Tibial nerve (tissue), 4 donors: ENCODE results near the gene HMGXB4.

Experiments used
- EP300 ChIP-seq, 2 donors: sonication (generic); formaldehyde crosslinking; IDR thresholded peaks; one replicate each; pipeline ENCODE4 v1.6.1; 2017; ENCODE audit warnings: antibody characterized with exemption in 2 of 2, mild to moderate bottlenecking in 1 of 2
- POLR2A ChIP-seq, 2 donors: fragments of 450-650 bp; IDR thresholded peaks; one replicate each; pipeline ENCODE4 v1.6.1; 2017; ENCODE audit warnings: antibody characterized with exemption in 2 of 2, mild to moderate bottlenecking in 2 of 2, moderate library complexity in 2 of 2
- TF ChIP-seq, protein P1 (sequence below), 5 experiments: fragments of 200-600 bp in 3 of 5; fragments of 450-650 bp in 2 of 5; sonication (generic) in 3 of 5; IDR thresholded peaks; one replicate each; pipeline ENCODE4 v1.5.1; 2016 to 2019; ENCODE audit warnings: antibody characterized with exemption in 5 of 5, mild to moderate bottlenecking in 3 of 5, moderate library complexity in 2 of 5

DNA sequence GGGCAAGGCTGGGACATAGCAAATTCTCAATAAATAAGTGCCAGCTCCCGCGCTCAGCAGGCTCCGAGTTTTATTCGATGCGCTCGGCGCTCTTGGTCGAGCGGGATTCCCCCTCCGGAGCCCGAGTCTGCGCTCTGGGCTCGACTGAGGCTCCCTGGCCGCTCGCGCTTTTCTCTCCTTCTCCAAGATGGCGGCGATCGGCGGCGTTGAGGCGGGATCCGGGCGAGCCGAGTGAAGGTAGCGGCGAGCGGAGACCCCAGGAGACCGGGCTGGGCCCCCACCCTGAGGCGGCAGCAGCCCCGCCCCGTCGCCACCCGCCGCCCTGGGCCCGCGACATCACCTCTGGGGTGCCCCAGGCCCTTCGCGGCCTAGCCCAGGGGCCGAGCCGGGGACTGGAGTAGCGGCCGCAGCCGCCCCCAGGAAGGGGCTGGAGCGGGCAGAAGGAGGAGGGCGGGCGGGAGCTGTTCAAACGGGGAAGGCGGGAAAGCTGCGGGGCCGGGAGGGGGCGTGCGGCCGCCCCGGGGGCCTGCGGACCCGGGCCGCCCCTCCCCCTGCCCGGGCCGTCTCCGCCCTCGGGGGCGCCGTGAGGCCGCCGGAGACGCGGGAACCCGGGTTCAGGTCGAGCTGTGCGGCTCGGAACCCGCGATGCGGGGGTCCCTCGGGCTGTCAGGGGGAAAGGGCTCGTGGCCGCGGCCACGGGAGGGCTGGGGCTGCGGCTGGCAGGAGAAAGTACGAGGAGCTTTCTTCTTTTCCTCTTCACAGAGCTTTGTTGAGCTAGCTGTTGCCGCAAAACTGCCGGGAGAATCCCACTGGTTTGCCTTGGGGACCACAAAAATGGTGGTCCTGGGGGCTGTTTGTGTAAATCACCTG, at the start of gene HMGXB4:
- TF ChIP-seq POLR2A (IDR thresholded peaks at IDR 0.05) (peak in 1 of 2 donors; percentile 22), EP300 (IDR thresholded peaks at IDR 0.05) (peak in 1 of 2 donors; percentile 64)
- TF ChIP-seq, protein P1, sequence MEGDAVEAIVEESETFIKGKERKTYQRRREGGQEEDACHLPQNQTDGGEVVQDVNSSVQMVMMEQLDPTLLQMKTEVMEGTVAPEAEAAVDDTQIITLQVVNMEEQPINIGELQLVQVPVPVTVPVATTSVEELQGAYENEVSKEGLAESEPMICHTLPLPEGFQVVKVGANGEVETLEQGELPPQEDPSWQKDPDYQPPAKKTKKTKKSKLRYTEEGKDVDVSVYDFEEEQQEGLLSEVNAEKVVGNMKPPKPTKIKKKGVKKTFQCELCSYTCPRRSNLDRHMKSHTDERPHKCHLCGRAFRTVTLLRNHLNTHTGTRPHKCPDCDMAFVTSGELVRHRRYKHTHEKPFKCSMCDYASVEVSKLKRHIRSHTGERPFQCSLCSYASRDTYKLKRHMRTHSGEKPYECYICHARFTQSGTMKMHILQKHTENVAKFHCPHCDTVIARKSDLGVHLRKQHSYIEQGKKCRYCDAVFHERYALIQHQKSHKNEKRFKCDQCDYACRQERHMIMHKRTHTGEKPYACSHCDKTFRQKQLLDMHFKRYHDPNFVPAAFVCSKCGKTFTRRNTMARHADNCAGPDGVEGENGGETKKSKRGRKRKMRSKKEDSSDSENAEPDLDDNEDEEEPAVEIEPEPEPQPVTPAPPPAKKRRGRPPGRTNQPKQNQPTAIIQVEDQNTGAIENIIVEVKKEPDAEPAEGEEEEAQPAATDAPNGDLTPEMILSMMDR (IDR thresholded peaks at IDR 0.05), result peak in 3 of 5 experiments; percentile 13 to 36 (median 19)
